ENCODE data around the gene TROAP.

GRCh38 chr12:49325606-49326005 is 2.6 kb downstream of the TROAP start:
- TF ChIP-seq CTCF (IDR thresholded peaks at IDR 0.05) (no peak), POLR2A (IDR thresholded peaks at IDR 0.05) (no peak)

All from body of pancreas (tissue), 4 donors.